Neuron (in vitro differentiated cells): ENCODE measurements around the gene MVB12B.

Source experiments
- H2AFZ ChIP-seq: one replicate; pipeline ENCODE4 v1.6.1; 2013; ENCODE audit warnings: low read depth, mild to moderate bottlenecking, inconsistent platforms, low read length, moderate library complexity
- H3K27me3 ChIP-seq: one replicate; pipeline ENCODE4 v1.6.1; 2013; ENCODE audit warnings: low read length; ENCODE audit not compliant: insufficient read depth
- H3K36me3 ChIP-seq: one replicate; pipeline ENCODE4 v1.6.1; 2013; ENCODE audit warnings: low read length; ENCODE audit not compliant: insufficient read depth
- H3K4me1 ChIP-seq: one replicate; pipeline ENCODE4 v1.6.1; 2013; ENCODE audit warnings: low read length; ENCODE audit not compliant: insufficient read depth
- H3K4me3 ChIP-seq: 2 replicates; pipeline ENCODE4 v1.5.1; 2013; ENCODE audit warnings: mild to moderate bottlenecking, low read length, moderate library complexity
- H3K9me3 ChIP-seq: one replicate; pipeline ENCODE4 v1.6.1; 2013; ENCODE audit warnings: low read length

Gene MVB12B

GRCh38 chr9:126307322-126308061 lies 19.1 kb upstream of the MVB12B start:
- no peak overlapping the region for H2AFZ ChIP-seq
- H3K27me3 ChIP-seq, result no peaks in the 10 kb centered on the region
- H3K9me3 ChIP-seq, result no peaks in the 10 kb centered on the region
- H3K4me1 ChIP-seq, result peaks cover 6% of the 10 kb centered on the region
- no peaks in the 10 kb centered on the region for H3K36me3 ChIP-seq
- no peak overlapping the region for H3K4me3 ChIP-seq

- Histone ChIP-seq H3K27me3 (no peaks in the 10 kb centered on the region), H3K4me3 (no peak overlapping the region), H3K9me3 (no peaks in the 10 kb centered on the region), H3K36me3 (no peaks in the 10 kb centered on the region), H2AFZ (no peak overlapping the region), H3K4me1 (peaks cover 6% of the 10 kb centered on the region)
Observed at GRCh38 chr9:126309427-126310189, 17.0 kb upstream of the MVB12B start.

- Histone ChIP-seq H2AFZ (no peak overlapping the region), H3K36me3 (no peaks in the 10 kb centered on the region), H3K9me3 (peaks cover 4% of the 10 kb centered on the region), H3K4me3 (no peak overlapping the region), H3K27me3 (no peaks in the 10 kb centered on the region), H3K4me1 (peaks cover 1% of the 10 kb centered on the region)
Observed at GRCh38 chr9:126312584-126313551, 13.8 kb upstream of the MVB12B start.

- Histone ChIP-seq H2AFZ (no peak overlapping the region), H3K4me1 (no peaks in the 10 kb centered on the region), H3K27me3 (no peaks in the 10 kb centered on the region), H3K36me3 (no peaks in the 10 kb centered on the region), H3K9me3 (peaks cover 4% of the 10 kb centered on the region), H3K4me3 (no peak overlapping the region)
Observed at GRCh38 chr9:126316085-126316655, 10.5 kb upstream of the MVB12B start.

GRCh38 chr9:126317513-126317912 lies 9.1 kb upstream of the MVB12B start:
- Histone ChIP-seq H3K36me3 (no peaks in the 10 kb centered on the region), H3K4me1 (no peaks in the 10 kb centered on the region), H3K27me3 (no peaks in the 10 kb centered on the region), H3K4me3 (no peak overlapping the region), H2AFZ (no peak overlapping the region), H3K9me3 (peaks cover 4% of the 10 kb centered on the region)

- peaks cover 4% of the 10 kb centered on the region for H3K9me3 ChIP-seq
- H3K4me1 ChIP-seq, result no peaks in the 10 kb centered on the region
- no peak overlapping the region for H2AFZ ChIP-seq
- no peaks in the 10 kb centered on the region for H3K27me3 ChIP-seq
- no peak overlapping the region for H3K4me3 ChIP-seq
- no peaks in the 10 kb centered on the region for H3K36me3 ChIP-seq
Observed at GRCh38 chr9:126318858-126319257, 7.8 kb upstream of the MVB12B start.

GRCh38 chr9:126319671-126320070 lies 7.0 kb upstream of the MVB12B start:
- peaks cover 4% of the 10 kb centered on the region for H3K9me3 ChIP-seq
- H3K4me3 ChIP-seq, result no peak overlapping the region
- no peak overlapping the region for H2AFZ ChIP-seq
- H3K4me1 ChIP-seq, result no peaks in the 10 kb centered on the region
- no peaks in the 10 kb centered on the region for H3K27me3 ChIP-seq
- H3K36me3 ChIP-seq, result no peaks in the 10 kb centered on the region

- H3K4me1 ChIP-seq, result no peaks in the 10 kb centered on the region
- H3K27me3 ChIP-seq, result no peaks in the 10 kb centered on the region
- no peak overlapping the region for H3K4me3 ChIP-seq
- no peak overlapping the region for H2AFZ ChIP-seq
- no peaks in the 10 kb centered on the region for H3K9me3 ChIP-seq
- no peaks in the 10 kb centered on the region for H3K36me3 ChIP-seq
Observed at GRCh38 chr9:126320158-126320922, 6.3 kb upstream of the MVB12B start.

GRCh38 chr9:126321742-126322141 lies 4.9 kb upstream of the MVB12B start:
- H3K4me1 ChIP-seq, result peaks cover 5% of the 10 kb centered on the region
- H3K36me3 ChIP-seq, result no peaks in the 10 kb centered on the region
- H3K9me3 ChIP-seq, result no peaks in the 10 kb centered on the region
- H3K4me3 ChIP-seq, result no peak overlapping the region
- no peak overlapping the region for H2AFZ ChIP-seq
- H3K27me3 ChIP-seq, result no peaks in the 10 kb centered on the region

- peak overlapping the region; percentile 6 for H2AFZ ChIP-seq
- H3K36me3 ChIP-seq, result no peaks in the 10 kb centered on the region
- peaks cover 16% of the 10 kb centered on the region for H3K4me1 ChIP-seq
- no peaks in the 10 kb centered on the region for H3K9me3 ChIP-seq
- no peaks in the 10 kb centered on the region for H3K27me3 ChIP-seq
- H3K4me3 ChIP-seq, result peak overlapping the region; percentile 78
Observed at GRCh38 chr9:126325821-126326220, 808 bp upstream of the MVB12B start.

- H3K36me3 ChIP-seq, result no peaks in the 10 kb centered on the region
- H3K27me3 ChIP-seq, result no peaks in the 10 kb centered on the region
- no peak overlapping the region for H2AFZ ChIP-seq
- peak overlapping the region; percentile 78 for H3K4me3 ChIP-seq
- H3K4me1 ChIP-seq, result peaks cover 22% of the 10 kb centered on the region
- H3K9me3 ChIP-seq, result no peaks in the 10 kb centered on the region
Observed at GRCh38 chr9:126327006-126327713, 531 bp downstream of the MVB12B start.
